8988T (cell line): ENCODE results near the gene PITPNM1.
"Not testable (repeated sequence)": the region's sequence is repeated elsewhere in the genome, so short reads cannot be mapped to it uniquely, and the experiment has no call there.

Source experiments
- DNase-seq: peaks from one replicate; pipeline ENCODE4 v3.0.0; 2011

The PITPNM1 gene

GRCh38 chr11:67522844-67523555 is 17.8 kb upstream of the PITPNM1 start, which contains the start of gene CABP2:
CABP2 (minus strand) TSS chr11:67523446; CDS start chr11:67523326, 120 bp downstream.
- DNase-seq = no peak

GRCh38 chr11:67522338-67522737 is 17.2 kb upstream of the PITPNM1 start:
- DNase-seq = no peak

- no peak for DNase-seq
Measured at GRCh38 chr11:67521924-67522323, 16.8 kb upstream of the PITPNM1 start.

GRCh38 chr11:67520856-67521824 is 16.0 kb upstream of the PITPNM1 start:
- DNase-seq = no peak

- no peak for DNase-seq
Measured at GRCh38 chr11:67519726-67520125, 14.6 kb upstream of the PITPNM1 start.

GRCh38 chr11:67517784-67518552 is 12.8 kb upstream of the PITPNM1 start:
- DNase-seq = no peak

- no peak for DNase-seq
Measured at GRCh38 chr11:67516806-67517205, 11.6 kb upstream of the PITPNM1 start.

- DNase-seq = no peak
Measured at GRCh38 chr11:67514116-67514515, 9.0 kb upstream of the PITPNM1 start.

GRCh38 chr11:67511558-67511957 is 6.4 kb upstream of the PITPNM1 start:
- DNase-seq = not testable (repeated sequence)

GRCh38 chr11:67510023-67510345 is 4.8 kb upstream of the PITPNM1 start:
- no peak for DNase-seq

GRCh38 chr11:67508486-67509121 is 3.4 kb upstream of the PITPNM1 start:
- peak; percentile 99 for DNase-seq

- peak; percentile 99 for DNase-seq
Measured at GRCh38 chr11:67507864-67508485, 2.8 kb upstream of the PITPNM1 start, which contains the start of gene CDK2AP2. CDK2AP2 (minus strand) TSS chr11:67508162; CDS start chr11:67508082, 80 bp downstream.

GRCh38 chr11:67507242-67507863 is 2.2 kb upstream of the PITPNM1 start:
- no peak for DNase-seq

GRCh38 chr11:67506426-67507051 is 1.4 kb upstream of the PITPNM1 start:
- no peak for DNase-seq

GRCh38 chr11:67505605-67506396 is 638 bp upstream of the PITPNM1 start:
- DNase-seq = peak; percentile 99

- peak; percentile 84 for DNase-seq
Measured at GRCh38 chr11:67504005-67504949, 886 bp downstream of the PITPNM1 start.

- no peak for DNase-seq
Measured at GRCh38 chr11:67503119-67504004, 1.8 kb downstream of the PITPNM1 start.
